B cell (primary cell): ENCODE data around the gene ENO2.

Experiments
- EZH2 ChIP-seq: IDR thresholded peaks from 2 replicates; pipeline ENCODE4 v1.6.1; 2012; ENCODE audit warnings: borderline replicate concordance, low read depth, mild to moderate bottlenecking, moderate library complexity, low read length; ENCODE audit not compliant: insufficient read depth, poor library complexity, severe bottlenecking
- TF ChIP-seq, protein P1 (sequence below): fragments of 200-600 bp; IDR thresholded peaks from one replicate; pipeline ENCODE4 v1.8.0; 2022; ENCODE audit warnings: antibody characterized with exemption, mild to moderate bottlenecking

DNA sequence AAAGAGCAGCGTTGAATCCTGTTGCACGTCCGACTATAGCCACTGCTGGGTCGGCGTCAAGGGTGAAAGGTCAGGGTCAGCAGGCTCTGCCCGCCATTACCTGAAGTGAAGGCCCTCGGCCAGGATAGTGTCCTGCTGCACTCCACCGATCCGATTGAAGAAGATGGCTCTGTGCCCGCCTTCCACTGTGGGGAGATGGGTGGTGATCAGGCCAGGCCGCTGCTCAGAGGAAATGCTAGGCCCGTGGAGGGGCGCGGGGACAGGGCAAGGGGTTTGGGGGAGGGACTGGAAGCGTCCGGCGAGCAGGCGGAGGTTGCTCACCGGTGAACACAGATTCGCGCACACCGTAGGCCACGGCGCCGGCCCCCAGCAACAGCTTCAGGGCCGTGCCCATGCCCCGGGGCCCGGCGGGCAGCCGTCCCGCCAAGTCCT lies 55.7 kb downstream of the ENO2 start:
- TF ChIP-seq, protein P1, sequence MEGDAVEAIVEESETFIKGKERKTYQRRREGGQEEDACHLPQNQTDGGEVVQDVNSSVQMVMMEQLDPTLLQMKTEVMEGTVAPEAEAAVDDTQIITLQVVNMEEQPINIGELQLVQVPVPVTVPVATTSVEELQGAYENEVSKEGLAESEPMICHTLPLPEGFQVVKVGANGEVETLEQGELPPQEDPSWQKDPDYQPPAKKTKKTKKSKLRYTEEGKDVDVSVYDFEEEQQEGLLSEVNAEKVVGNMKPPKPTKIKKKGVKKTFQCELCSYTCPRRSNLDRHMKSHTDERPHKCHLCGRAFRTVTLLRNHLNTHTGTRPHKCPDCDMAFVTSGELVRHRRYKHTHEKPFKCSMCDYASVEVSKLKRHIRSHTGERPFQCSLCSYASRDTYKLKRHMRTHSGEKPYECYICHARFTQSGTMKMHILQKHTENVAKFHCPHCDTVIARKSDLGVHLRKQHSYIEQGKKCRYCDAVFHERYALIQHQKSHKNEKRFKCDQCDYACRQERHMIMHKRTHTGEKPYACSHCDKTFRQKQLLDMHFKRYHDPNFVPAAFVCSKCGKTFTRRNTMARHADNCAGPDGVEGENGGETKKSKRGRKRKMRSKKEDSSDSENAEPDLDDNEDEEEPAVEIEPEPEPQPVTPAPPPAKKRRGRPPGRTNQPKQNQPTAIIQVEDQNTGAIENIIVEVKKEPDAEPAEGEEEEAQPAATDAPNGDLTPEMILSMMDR = no peak
- no peak for TF ChIP-seq EZH2
